GM19035 (cell line): ENCODE data around the gene AMPD2.
"Not testable (repeated sequence)": the region's sequence is repeated elsewhere in the genome, so short reads cannot be mapped to it uniquely, and the experiment has no call there.

ENCODE experiments used
- ATAC-seq: cut with Tn5 transposase; IDR thresholded peaks from one replicate; pipeline ENCODE4 v1.9.1; 2021; ENCODE audit not compliant: unreplicated experiment

AMPD2 gene

DNA sequence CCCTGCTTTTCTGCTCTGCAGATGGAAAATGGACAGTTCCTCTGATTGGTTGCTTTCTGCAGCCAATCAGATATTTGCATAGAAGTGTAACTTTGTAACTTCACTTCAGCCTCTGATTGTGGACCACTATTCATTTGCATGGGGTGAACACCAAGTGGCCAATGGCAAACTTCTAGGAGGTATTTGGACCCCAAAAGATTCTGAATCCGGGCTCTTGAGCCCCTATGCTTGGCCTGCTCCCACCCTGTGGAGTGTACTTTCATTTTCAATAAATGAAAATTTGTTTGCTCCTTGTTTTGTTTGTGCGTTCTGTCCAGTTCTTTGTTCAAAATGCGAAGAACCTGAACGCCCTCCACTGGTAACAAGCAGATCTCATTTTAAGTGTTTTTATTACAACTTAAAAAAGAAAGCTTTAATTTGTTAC lies 29.9 kb downstream of the AMPD2 start:
- no peak for ATAC-seq

- no peak for ATAC-seq
Observed at GRCh38 chr1:109650609-109651008, 31.0 kb downstream of the AMPD2 start.

- no peak for ATAC-seq
Observed at GRCh38 chr1:109652402-109652801, 32.8 kb downstream of the AMPD2 start.

GRCh38 chr1:109653306-109653705 lies 33.7 kb downstream of the AMPD2 start:
- no peak for ATAC-seq

DNA sequence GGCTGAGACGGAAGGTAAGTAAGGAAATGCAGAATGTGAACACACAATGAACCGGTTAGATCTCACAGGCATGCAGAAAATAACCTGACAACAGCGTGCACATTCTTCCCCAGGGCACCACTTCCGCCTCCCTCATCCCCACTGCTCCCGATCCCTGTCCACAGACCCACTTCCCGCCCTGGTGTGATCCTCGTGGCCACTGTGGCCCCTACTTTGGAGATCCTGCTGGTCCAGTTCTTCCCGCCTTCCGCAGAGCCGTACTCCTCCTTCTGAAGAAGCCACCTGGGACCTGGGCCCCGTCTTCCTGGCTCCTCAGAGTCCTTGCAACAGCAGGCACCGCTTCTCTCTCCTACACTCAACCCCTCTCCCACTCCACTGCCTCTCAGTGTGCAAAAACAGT lies 34.9 kb downstream of the AMPD2 start:
- ATAC-seq = no peak

DNA sequence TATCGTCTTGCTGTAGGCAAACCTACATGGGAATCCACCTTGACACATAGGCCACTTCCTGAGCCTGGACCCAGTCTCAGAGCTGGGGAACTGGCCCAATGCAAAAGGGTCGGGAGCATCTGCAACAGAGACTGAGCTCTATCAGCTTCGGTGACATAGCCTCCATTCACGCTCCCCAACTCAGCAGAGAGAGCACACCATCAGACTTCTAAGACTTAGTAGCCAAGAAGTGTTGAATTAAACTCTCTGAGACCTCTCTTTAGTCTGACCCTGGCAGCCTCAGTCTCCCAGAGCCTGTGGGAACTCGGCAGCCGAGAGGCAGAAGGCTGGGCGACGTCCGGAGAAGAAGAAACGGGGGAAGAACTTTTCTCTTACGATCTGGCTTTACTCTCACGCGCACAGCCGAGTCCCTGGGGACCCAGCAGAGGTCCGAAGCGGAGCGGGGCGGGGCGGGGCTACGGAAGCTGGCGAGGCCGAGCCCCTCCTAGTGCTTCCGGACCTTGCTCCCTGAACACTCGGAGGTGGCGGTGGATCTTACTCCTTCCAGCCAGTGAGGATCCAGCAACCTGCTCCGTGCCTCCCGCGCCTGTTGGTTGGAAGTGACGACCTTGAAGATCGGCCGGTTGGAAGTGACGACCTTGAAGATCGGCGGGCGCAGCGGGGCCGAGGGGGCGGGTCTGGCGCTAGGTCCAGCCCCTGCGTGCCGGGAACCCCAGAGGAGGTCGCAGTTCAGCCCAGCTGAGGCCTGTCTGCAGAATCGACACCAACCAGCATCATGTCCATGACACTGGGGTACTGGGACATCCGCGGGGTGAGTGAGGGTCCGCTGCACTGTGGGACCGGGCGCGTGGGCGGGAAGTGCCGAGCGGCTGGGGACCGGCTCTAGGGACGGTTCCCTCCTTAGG lies 36.2 kb downstream of the AMPD2 start, which contains the start of gene GSTM4:
GSTM4 (plus strand) TSS at position 485 of the 905 bp plus-strand sequence; CDS start at position 776, 291 bp downstream.
- peak; percentile 93 for ATAC-seq

DNA sequence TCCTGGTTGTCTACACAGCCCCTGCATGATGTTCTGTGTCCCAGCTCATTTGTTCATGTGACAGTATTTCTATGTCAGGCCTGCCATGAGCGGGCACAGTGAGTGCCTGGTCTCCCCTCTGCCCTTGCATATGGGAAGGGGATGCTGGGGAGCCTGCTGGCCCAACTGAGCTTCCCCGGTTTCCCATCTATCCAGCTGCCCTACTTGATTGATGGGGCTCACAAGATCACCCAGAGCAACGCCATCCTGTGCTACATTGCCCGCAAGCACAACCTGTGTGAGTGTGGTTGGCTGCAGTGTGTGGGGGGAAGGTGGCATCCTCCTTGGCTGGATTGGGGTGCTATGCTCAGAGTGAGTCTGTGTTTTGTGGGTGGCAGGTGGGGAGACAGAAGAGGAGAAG lies 37.8 kb downstream of the AMPD2 start:
- no peak for ATAC-seq

DNA sequence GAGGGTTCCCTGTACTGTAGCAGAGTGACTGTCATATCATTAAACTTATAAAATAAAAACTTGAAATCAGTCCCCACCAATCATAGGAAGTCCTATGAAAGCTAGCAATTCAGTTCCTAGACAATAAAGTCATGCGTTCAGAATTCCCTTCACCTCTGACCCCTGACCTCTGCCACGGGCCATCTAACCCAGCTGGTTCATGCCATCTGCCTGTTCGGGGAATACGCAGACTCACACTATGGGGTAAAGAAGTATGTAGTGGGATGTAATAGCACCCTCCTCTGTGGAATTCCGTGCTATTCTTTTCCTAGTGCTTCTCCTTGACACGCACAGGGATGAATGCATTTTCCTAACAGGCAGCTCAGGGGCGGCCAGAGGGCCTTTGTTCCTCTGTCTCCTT lies 38.3 kb downstream of the AMPD2 start:
- ATAC-seq = no peak

DNA sequence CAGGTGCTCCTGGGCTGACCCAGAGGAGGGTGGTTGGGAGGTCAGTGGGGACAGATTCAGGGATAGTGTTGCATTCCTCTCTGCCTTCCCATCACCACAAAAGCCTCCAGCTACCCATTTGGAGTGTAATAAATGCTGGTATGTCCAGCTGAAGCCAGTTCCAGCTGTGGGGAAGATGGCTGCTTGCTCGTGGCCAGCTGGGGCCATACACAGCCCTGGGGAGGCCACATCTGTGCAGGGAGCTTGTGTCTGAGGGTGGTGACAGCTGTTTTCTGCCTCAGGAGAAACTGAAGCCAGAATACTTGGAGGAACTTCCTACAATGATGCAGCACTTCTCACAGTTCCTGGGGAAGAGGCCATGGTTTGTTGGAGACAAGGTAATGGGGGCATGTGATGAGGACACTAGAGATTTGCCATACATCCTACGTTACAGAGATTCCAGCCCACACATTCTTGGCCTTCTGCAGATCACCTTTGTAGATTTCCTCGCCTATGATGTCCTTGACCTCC lies 39.0 kb downstream of the AMPD2 start:
- ATAC-seq = no peak

GRCh38 chr1:109659145-109659544 lies 39.5 kb downstream of the AMPD2 start:
- no peak for ATAC-seq

DNA sequence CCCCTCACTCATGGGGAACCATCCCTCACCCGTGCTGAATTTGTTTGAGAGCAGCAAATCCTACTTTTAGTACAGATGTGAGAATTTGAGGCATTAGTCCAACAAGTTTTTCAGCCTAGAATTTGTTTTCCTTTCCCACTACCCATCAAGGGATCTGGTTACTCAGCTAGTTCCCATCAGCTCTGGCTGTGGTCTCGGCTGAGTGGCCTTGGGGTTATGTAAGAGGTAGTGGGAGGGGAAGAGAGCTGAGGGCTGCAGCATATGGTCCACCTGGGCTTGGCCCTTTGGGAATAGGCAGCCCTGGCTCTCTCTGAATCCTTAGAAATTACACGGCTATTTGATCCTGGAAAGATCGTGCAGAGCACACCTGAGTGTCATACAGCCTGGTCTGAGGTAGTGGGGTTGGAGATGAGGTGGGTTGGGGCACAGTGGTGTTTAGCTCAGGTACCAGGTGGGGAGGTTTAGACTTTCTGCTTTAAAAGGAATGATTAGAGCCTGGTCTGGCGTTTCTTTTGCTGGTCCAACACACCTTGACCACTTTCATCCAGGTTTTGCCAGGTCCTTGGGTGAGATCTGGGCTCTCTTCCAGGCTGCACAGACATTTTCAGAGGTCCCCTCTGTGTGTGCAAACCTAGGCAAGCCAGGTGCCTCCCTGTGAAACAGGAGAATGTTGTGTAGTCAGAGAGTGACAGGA lies 40.5 kb downstream of the AMPD2 start:
- no peak for ATAC-seq

DNA sequence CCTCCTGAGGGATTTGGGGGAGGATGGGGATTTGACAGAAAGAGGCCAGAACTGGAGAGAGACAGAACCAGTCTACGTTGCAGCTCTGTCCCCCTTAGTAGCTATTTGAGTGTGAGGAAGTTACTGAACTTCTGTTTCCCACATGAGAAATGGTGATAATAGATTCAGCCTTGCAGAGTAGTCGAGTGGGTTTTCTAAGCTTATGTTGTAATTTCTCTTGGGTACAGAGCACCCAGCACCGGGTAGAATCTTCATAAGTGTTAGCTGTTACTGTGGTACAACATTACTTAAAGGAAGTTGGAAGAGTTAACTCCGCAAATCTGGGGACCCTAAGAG lies 41.0 kb downstream of the AMPD2 start:
- not testable (repeated sequence) for ATAC-seq

GRCh38 chr1:109661391-109661790 lies 41.8 kb downstream of the AMPD2 start:
- ATAC-seq = no peak

GRCh38 chr1:109664671-109665070 lies 45.0 kb downstream of the AMPD2 start:
- ATAC-seq = no peak

- peak; percentile 68 for ATAC-seq
Observed at GRCh38 chr1:109667452-109668122, 48.0 kb downstream of the AMPD2 start, which contains the start of gene GSTM2. Gene GSTM2, plus strand, starts transcription at chr1:109668057. Its CDS starts 59 bp downstream, at chr1:109668116.

DNA sequence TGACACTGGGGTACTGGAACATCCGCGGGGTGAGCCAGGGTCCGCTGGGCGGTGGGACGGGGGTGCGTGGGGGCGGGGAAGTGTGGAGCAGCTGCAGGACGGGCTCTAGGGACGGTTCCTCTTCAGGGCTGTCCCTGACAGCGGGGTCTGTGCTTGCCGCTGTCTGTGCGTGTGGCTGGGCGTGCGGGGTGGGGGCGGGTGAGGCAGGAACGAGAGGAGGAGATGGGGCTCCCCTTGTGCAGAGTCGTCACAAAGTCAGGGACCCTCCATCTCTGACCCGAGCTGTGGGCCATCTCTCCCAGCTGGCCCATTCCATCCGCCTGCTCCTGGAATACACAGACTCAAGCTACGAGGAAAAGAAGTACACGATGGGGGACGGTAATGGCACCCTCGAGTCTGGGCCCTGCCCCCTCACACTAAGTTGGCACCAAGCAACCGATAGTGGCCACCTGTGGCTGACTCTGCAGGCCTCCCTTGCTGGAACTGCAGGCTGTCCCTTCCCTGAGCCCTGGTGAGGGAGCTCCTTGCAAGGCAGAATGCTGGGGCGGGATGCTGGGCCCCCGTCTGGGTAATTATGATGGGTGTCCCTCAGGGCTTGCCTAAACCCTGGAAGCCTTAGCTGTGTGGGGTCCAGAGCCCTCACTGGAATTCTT lies 48.6 kb downstream of the AMPD2 start:
- no peak for ATAC-seq

DNA sequence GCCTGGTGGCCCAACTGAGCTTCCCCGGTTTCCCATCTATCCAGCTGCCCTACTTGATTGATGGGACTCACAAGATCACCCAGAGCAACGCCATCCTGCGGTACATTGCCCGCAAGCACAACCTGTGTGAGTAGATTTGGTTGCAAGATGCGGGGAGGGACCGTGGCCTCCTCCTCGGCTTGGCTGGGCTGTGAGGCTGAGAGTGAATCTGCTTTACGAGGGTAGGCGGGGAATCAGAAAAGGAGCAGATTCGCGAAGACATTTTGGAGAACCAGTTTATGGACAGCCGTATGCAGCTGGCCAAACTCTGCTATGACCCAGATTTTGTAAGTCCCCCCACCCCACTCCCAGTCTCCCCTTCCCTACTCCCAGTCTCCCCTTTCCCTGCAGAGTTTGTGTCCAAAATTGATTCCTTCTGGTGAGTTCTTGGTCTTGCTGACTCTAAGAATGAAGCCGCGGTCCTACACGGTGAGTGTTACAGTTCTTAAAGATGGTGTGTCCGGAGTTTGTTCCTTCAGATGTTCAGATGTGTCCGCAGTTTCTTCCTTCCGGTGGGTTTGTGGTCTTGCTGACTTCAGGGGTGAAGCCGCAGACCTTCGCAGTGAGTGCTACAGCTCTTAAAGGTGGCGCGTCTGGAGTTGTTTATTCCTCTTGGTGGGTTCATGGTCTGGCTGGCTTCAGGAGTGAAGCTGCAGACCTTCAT lies 49.8 kb downstream of the AMPD2 start:
- no peak for ATAC-seq

GRCh38 chr1:109669949-109670302 lies 50.3 kb downstream of the AMPD2 start:
- ATAC-seq = not testable (repeated sequence)

DNA sequence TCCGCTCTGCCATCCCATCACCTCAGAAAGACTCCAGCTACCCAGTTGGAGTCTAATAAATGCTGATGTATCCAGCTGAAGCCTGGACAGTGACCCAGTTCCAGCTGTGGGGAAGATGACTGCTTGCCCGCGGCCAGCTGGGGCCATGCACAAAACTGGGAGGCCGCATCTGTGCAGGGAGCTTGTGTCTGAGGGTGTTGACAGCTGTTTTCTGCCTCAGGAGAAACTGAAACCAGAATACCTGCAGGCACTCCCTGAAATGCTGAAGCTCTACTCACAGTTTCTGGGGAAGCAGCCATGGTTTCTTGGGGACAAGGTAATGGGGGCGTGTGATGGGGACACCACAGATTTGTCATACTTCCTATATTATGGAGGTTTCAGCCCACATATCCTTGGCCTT lies 51.4 kb downstream of the AMPD2 start:
- ATAC-seq = no peak

DNA sequence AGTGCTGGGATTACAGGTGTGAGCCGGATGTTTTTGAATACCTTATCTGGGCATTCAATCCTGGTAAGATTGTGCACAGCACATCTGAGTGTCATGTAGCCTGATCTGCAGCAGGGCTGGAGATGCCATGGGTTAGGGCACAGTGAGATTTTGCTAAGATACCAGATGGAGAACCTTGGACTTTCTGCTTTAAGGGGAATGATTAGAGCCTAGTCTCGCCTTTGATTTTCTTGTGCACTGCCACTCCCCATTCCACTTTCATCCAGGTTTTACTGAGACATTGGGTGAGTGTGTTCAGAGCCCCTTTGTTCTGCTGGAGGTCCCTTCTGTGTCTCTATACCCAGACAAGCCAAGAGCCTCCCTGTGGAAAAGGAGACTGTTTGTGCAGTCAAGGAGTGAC lies 54.2 kb downstream of the AMPD2 start:
- ATAC-seq = not testable (repeated sequence)
